ENCODE measurements around the gene SNRNP35. TPM values are rescaled to one million over a fixed set of nuclear protein-coding genes. Genes with fewer than 3 reads are reported as not detected.
"Not testable (repeated sequence)": the region's sequence is repeated elsewhere in the genome, so short reads cannot be mapped to it uniquely, and the experiment has no call there.

SNRNP35 gene
- total RNA-seq, 4 donors from 2014 or later: 16.3 to 17.6 (median 17.5) TPM

- Histone ChIP-seq H3K4me1 (peaks cover 0 to 25% (median 0%) of the 10 kb centered on the region in 3 donors), H3K27me3 (no peaks in the 10 kb centered on the region), H3K9me3 (no peaks in the 10 kb centered on the region), H3K4me3 (no peak overlapping the region), H3K36me3 (peaks cover 0 to 69% of the 10 kb centered on the region in 2 donors), H3K27ac (peak overlapping the region in 3 of 4 donors; percentile 15 to 71 (median 50))
- no peak for ATAC-seq
- no peak for TF ChIP-seq EP300 (IDR thresholded peaks at IDR 0.05)
- TF ChIP-seq POLR2A (IDR thresholded peaks at IDR 0.05): no peak
- TF ChIP-seq, protein P1, sequence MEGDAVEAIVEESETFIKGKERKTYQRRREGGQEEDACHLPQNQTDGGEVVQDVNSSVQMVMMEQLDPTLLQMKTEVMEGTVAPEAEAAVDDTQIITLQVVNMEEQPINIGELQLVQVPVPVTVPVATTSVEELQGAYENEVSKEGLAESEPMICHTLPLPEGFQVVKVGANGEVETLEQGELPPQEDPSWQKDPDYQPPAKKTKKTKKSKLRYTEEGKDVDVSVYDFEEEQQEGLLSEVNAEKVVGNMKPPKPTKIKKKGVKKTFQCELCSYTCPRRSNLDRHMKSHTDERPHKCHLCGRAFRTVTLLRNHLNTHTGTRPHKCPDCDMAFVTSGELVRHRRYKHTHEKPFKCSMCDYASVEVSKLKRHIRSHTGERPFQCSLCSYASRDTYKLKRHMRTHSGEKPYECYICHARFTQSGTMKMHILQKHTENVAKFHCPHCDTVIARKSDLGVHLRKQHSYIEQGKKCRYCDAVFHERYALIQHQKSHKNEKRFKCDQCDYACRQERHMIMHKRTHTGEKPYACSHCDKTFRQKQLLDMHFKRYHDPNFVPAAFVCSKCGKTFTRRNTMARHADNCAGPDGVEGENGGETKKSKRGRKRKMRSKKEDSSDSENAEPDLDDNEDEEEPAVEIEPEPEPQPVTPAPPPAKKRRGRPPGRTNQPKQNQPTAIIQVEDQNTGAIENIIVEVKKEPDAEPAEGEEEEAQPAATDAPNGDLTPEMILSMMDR (IDR thresholded peaks at IDR 0.05): no peak
- no peak for TF ChIP-seq POLR2AphosphoS5 (IDR thresholded peaks at IDR 0.05)
- 70 to 75% methylated on average over 6 to 15 of the region's 15 CpGs for WGBS, 2 donors (ENCODE audit: low coverage in 1 of 2)
Measured at GRCh38 chr12:123475246-123475703, 17.3 kb downstream of the SNRNP35 start.

GRCh38 chr12:123478069-123478468, 20.1 kb downstream of the SNRNP35 start:
- TF ChIP-seq POLR2AphosphoS5 (IDR thresholded peaks at IDR 0.05): no peak
- TF ChIP-seq, protein P1 (IDR thresholded peaks at IDR 0.05): no peak
- TF ChIP-seq EP300 (IDR thresholded peaks at IDR 0.05): no peak
- TF ChIP-seq POLR2A (IDR thresholded peaks at IDR 0.05): no peak
- 92% methylated on average over 5 of the region's 11 CpGs; no CpG with 5 or more reads in 1 of the 2 donors for WGBS, 2 donors (ENCODE audit: low coverage in 1 of 2)
- Histone ChIP-seq H3K27ac (peak overlapping the region in 2 of 4 donors; percentile 38 to 63), H3K27me3 (no peaks in the 10 kb centered on the region), H3K9me3 (no peaks in the 10 kb centered on the region), H3K4me1 (peaks cover 0 to 25% (median 0%) of the 10 kb centered on the region in 3 donors), H3K4me3 (no peak overlapping the region), H3K36me3 (peaks cover 0 to 61% of the 10 kb centered on the region in 2 donors)
- no peak for ATAC-seq

DNA sequence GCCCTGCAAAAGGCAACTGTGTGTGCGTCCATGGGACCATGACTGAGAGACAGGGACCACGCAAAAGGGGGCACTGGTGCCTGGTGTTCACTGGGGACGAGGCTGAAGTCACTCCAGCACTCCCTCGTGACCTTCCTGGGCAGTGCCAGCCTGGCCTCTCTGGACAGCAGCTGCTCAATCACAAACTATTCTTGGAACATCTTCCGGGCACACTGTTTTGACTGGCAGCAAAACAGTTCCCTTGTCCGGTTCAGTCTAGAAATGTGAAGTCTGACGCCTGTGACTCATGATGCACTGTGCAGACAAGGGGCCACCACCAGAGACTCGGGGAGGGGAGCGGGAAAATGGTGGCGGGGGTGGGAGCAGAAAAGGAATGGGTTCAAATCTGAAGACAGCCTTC, 20.8 kb downstream of the SNRNP35 start:
- H3K36me3 ChIP-seq: peaks cover 0 to 61% of the 10 kb centered on the region in 2 donors
- H3K4me1 ChIP-seq: peaks cover 0 to 25% (median 0%) of the 10 kb centered on the region in 3 donors
- no peak overlapping the region for H3K4me3 ChIP-seq
- no peaks in the 10 kb centered on the region for H3K27me3 ChIP-seq
- WGBS, 2 donors (ENCODE audit: low coverage in 1 of 2): 87% methylated on average over 3 of the region's 10 CpGs; no CpG with 5 or more reads in 1 of the 2 donors
- TF ChIP-seq POLR2A (IDR thresholded peaks at IDR 0.05): no peak
- TF ChIP-seq POLR2AphosphoS5 (IDR thresholded peaks at IDR 0.05): no peak
- TF ChIP-seq, protein P1 (IDR thresholded peaks at IDR 0.05): no peak
- TF ChIP-seq EP300 (IDR thresholded peaks at IDR 0.05): no peak
- no peaks in the 10 kb centered on the region for H3K9me3 ChIP-seq
- peak; percentile 48 for ATAC-seq
- peak overlapping the region in 3 of 4 donors; percentile 38 to 69 (median 63) for H3K27ac ChIP-seq

DNA sequence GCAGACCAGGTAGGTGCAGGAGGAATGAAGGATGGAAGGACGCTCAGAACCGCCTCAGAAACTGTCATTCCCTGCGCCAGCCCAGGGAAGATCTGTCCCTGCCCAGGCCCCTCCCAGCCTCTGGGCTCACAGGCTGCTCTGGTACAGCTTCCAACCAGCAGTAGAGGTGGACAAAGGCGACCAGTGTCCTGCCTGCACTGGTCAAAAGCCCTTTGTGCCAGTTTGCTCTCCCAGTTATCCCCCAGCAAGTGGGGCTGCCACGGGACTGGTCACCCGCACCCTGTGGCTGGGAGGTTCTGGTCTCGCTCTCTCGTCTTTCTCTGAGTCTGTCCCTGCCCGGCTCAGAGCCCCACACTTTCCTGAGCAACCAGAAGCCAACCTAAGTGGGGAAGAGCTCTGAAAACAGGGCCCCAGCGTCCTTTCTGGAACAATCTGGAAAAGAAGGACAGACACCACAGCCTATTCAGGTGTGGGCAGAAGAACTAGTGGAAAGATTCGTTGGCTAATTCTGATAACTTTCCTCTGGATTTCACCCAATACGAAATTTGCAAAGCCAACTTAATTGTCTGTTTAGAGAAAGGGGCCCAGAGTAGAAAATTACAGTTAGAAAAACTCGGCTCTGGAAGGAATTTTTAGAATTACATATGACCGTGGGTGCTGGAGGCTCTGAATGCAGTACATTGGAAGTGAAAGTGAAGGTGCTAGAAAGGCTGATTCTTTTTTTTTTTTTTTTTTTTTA, 21.7 kb downstream of the SNRNP35 start:
- Histone ChIP-seq H3K4me1 (peaks cover 0 to 17% (median 0%) of the 10 kb centered on the region in 3 donors), H3K9me3 (no peaks in the 10 kb centered on the region), H3K27ac (peak overlapping the region in 3 of 4 donors; percentile 22 to 69 (median 63)), H3K4me3 (no peak overlapping the region), H3K27me3 (no peaks in the 10 kb centered on the region), H3K36me3 (peaks cover 0 to 69% of the 10 kb centered on the region in 2 donors)
- WGBS, 2 donors (ENCODE audit: low coverage in 1 of 2): 49 to 74% methylated on average over 5 to 11 of the region's 14 CpGs
- TF ChIP-seq POLR2A (IDR thresholded peaks at IDR 0.05) (peak in 1 of 2 donors; percentile 9), POLR2AphosphoS5 (IDR thresholded peaks at IDR 0.05) (no peak)
- TF ChIP-seq, protein P1 (IDR thresholded peaks at IDR 0.05): no peak
- peak; percentile 35 for ATAC-seq

- 93% methylated on average over 3 to 5 of the region's 5 CpGs for WGBS, 2 donors (ENCODE audit: low coverage in 1 of 2)
- not testable (repeated sequence) for H3K4me3 ChIP-seq, H3K4me1 ChIP-seq, ATAC-seq, H3K27me3 ChIP-seq, H3K9me3 ChIP-seq
- Histone ChIP-seq H3K27ac (peak overlapping the region in 1 of 4 donors; percentile 18), H3K36me3 (peaks cover 0 to 71% of the 10 kb centered on the region in 2 donors)
Measured at GRCh38 chr12:123481251-123481650, 23.3 kb downstream of the SNRNP35 start.
